ENCODE measurements around the gene ALPK3.

DNA sequence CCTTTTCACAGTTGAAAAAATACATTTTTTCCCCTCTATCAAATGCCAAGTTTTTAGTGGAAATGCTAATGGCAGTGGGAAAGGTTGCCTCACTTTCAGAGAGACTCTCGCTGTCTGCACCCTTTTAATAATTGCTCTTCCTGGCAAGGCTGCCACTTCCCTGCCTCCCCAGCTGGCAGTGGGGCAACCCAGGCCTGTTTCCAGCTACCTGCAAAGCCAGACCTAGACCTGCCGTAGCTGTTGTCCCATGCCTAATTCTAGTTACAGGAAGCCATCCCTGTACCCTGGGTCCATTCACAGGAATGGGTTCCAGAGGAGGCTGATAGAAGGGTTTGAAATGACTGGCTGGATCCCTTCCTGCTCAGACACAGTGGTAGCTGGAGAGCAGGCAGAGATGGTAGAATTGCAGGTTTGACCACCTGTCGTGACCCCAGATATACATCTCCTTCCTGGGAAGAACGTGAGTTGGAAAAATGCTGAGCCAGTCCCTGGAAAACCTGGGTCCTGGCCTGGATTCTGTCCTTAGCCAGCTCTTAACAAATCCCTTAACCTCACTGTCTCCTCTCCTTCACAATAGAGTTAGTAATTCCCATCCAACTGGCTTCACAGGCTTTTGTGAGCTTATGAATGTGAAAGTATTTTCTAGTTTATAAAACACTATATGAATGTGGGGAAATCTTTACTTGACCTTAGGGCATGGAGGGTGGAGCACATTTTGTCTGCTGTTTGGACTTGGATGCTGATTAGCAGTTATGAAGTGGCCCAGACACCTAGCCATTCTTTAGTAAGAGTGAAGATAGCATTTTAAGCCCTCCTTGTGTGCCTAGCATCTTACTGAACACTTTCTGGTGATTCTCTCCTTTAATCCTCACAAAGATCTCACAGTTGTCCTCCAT, 12.9 kb upstream of the ALPK3 start:
- TF ChIP-seq, protein P1, sequence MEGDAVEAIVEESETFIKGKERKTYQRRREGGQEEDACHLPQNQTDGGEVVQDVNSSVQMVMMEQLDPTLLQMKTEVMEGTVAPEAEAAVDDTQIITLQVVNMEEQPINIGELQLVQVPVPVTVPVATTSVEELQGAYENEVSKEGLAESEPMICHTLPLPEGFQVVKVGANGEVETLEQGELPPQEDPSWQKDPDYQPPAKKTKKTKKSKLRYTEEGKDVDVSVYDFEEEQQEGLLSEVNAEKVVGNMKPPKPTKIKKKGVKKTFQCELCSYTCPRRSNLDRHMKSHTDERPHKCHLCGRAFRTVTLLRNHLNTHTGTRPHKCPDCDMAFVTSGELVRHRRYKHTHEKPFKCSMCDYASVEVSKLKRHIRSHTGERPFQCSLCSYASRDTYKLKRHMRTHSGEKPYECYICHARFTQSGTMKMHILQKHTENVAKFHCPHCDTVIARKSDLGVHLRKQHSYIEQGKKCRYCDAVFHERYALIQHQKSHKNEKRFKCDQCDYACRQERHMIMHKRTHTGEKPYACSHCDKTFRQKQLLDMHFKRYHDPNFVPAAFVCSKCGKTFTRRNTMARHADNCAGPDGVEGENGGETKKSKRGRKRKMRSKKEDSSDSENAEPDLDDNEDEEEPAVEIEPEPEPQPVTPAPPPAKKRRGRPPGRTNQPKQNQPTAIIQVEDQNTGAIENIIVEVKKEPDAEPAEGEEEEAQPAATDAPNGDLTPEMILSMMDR (IDR thresholded peaks at IDR 0.05; ENCODE audit: low read depth, low read length, poor library complexity, severe bottlenecking), result no peak
- TF ChIP-seq EZH2phosphoT487 (IDR thresholded peaks at IDR 0.05; ENCODE audit: borderline replicate concordance, low read length), result no peak
